ENCODE data around the gene HRH2.

The HRH2 gene

DNA sequence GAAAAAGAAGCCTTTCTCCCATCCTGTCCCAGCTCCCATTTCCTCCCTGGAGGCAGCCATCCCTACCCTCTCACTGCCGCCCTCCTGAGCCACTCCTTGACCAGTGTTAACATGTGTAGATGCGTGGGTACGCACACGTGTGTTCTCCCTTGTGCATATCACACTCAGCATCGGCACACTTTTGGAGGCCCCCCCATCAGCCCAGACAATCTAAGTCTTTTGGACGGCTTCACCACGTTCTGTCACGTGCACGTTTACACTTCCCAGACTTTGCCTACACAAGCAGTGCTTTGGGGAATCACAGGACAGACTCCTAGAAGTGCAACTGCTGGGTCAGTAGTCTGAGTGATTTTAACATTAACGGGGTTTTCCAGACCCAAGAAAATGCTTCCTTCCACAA lies 18.0 kb downstream of the HRH2 start:
- no peak for DNase-seq
- TF ChIP-seq GATA1 (IDR thresholded peaks at IDR 0.05; ENCODE audit: low read depth, low read length): no peak
- no peak for TF ChIP-seq POLR2A (IDR thresholded peaks at IDR 0.05; ENCODE audit: low read length)

DNA sequence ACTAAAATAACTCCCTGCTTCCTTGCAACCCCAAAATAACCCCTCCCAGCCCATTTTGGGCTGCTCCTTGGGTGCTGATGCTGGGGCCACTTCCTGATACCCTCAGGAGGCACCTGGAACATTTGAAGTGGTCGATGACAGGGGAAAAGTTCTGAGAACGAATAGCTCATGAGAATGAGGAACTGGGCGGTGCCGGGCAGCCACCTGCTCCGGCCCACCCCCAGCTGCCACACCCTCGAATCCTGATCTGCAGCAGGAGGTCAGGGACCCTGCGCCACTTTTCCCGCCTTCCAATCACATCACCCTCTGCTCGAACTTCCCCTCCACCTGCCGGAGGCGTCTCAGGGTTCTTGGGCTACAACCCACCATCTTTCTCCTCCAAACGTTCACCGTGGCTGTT lies 19.7 kb downstream of the HRH2 start:
- TF ChIP-seq POLR2A (IDR thresholded peaks at IDR 0.05; ENCODE audit: low read length) (no peak), GATA1 (IDR thresholded peaks at IDR 0.05; ENCODE audit: low read depth, low read length) (no peak)
- DNase-seq: no peak

DNA sequence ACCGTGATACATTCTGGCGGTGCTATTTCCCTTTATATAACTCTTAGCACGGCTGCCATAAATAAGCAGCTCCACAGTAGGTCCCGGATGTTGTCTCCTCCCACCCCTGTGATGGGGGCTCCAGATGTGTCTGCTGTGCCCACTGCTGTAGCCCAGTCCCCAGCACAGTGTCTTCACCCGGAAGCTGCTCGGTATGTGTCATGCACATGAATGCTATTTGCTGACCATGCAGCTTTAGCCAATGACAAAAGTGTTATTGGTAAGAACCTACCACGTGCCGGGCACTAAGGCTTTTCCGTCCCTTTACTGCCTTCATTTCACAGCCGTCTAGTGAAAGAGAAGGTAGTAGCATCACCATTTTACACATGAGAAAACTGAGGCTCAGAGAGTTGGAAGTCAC lies 20.2 kb downstream of the HRH2 start:
- TF ChIP-seq POLR2A (IDR thresholded peaks at IDR 0.05; ENCODE audit: low read length) (no peak), GATA1 (IDR thresholded peaks at IDR 0.05; ENCODE audit: low read depth, low read length) (no peak)
- no peak for DNase-seq

DNA sequence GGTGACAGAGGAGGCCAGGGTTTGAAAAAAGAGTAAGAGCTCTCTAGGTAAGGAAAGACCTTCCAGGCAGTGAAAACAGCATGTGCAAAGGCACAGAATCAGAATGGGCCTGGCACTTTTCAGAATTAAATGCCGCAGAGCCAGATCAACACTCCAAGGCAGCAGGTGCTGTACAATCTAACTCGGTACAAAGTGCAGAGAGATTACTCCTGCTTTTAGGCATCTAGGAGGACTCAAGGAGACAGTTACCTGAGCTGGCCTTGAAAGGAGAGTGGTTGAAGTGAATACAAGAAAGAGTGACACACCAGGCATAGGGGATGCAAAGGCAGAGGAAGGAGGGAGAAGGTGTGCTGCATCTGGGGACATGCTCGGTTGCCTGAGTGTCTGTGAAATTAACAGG lies 21.5 kb downstream of the HRH2 start:
- no peak for DNase-seq
- TF ChIP-seq GATA1 (IDR thresholded peaks at IDR 0.05; ENCODE audit: low read depth, low read length): no peak
- TF ChIP-seq POLR2A (IDR thresholded peaks at IDR 0.05; ENCODE audit: low read length): no peak

DNA sequence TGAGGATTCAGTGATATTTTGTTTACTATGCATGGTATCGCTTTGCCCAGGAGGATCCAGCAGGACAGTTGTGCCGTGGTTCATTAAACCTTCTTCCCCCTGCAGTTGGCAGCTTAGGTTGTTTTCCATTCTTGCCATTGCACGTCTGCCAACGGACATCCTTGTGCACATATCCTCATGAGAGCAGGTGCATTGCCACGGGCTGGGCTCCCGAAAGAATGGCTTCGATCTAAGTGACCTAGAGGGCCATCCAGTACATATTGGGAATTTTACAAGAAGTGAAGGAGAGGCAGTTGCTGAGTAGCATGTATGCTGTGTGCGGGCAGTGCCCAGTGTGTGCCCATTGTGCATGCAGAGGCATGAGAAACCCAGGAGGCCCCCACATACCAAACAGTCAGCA lies 22.1 kb downstream of the HRH2 start:
- no peak for DNase-seq
- TF ChIP-seq GATA1 (IDR thresholded peaks at IDR 0.05; ENCODE audit: low read depth, low read length): no peak
- no peak for TF ChIP-seq POLR2A (IDR thresholded peaks at IDR 0.05; ENCODE audit: low read length)

DNA sequence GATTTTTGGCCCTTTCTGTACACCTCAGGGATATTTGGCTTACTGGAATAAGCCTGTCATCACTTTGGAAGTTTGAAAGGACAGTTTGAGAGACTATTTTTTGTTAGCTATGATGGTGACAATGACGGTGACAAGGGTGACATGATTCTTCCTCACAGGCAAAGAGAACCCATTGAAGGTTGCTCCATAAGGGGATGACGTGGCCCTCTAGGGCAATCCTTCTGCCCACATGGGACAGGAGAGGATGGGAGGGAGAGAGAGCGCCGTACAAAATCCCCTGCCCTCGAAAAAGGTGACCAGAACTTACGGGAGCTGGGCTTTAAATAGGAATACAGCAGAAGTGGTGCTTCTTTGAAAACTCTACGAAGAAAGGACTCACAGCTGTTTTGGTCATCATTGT lies 22.6 kb downstream of the HRH2 start:
- TF ChIP-seq POLR2A (IDR thresholded peaks at IDR 0.05; ENCODE audit: low read length): no peak
- TF ChIP-seq GATA1 (IDR thresholded peaks at IDR 0.05; ENCODE audit: low read depth, low read length): no peak

DNA sequence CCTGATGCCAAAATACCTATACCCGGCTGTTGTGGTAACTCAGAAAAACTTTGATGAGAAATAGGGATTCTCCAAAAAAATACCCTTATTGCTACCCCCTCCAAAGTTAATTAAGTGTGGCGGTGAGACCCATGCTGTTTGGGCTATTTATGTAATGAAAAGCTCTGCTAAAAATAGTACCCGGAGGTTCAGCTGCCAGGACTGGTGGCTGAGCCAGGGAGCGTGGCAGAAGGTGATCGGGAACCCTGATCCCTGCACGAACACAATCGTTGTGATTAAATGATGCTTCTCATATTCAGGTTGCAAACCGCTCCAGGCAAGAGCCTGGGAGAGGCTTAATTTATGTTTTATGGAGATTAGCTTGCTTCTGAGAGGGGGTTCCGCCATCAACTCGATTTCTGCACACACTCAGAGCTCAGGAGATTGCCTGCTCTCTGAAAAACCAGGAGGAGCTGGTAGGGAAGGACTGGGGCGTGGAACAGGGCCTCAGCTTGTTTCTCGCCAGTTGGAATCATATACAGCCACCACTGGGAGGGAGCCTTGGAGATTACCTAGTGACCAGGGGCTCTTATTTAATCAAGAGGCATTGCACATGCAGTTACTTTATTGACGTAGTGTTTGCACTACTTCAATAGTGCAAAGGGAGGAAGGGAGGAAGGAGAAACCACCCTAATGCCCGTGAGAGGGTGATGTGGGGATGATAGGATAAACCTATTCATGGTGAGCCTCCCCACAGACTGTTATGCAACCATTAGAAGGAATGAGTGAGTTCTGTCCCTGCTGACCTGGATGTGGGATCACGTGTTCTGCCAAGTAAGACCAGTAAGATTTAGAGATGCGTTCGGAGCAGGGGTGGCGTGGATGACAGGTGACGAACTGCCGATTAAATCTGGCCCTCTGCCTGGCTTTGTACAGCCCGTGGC lies 23.4 kb downstream of the HRH2 start:
- no peak for TF ChIP-seq GATA1 (IDR thresholded peaks at IDR 0.05; ENCODE audit: low read depth, low read length)
- TF ChIP-seq POLR2A (IDR thresholded peaks at IDR 0.05; ENCODE audit: low read length): no peak

More for the DNA sequence above, 22.6 kb downstream of the HRH2 start:
- no peak for DNase-seq

DNA sequence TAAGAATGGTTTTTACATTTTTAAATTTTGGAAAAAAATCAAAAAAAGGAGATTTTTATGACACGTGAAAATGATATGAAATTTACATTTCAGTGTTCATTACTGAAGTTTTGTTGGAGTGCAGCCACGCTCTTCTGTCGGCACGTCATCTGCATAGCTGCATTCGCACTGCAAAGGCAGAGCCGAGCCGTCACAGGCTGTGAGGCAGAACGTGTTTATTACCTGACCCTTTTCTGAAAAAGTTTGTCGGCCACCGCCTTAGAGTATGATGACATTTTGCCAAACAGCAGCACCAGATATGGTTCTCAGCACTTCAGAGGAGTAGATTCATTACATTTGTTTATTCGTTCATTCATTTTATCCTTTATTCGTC lies 24.1 kb downstream of the HRH2 start:
- no peak for TF ChIP-seq POLR2A (IDR thresholded peaks at IDR 0.05; ENCODE audit: low read length)
- no peak for TF ChIP-seq GATA1 (IDR thresholded peaks at IDR 0.05; ENCODE audit: low read depth, low read length)

More for the DNA sequence above, 23.4 kb downstream of the HRH2 start:
- DNase-seq: no peak

DNA sequence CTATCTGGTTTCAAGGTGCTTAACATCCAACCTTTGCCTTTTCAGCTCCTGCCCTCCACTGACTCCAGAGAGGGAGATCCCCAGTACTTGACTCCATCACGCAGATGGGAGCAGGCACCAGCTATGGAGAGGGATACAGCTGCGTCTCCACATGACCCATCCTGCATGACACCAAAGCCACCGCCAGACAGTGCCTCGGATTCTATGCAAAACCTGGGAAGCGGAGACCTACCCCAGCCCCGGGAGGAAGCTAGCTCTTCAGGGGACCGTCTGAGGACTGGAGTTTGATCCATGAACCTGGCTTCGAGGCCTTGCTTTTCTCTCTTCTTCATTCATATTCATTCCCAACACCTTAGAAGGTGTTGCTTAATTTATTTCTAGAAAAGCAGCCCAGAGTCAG lies 24.8 kb downstream of the HRH2 start:
- DNase-seq: no peak
- TF ChIP-seq GATA1 (IDR thresholded peaks at IDR 0.05; ENCODE audit: low read depth, low read length) (no peak), POLR2A (IDR thresholded peaks at IDR 0.05; ENCODE audit: low read length) (no peak)

More for the DNA sequence above, 24.1 kb downstream of the HRH2 start:
- no peak for DNase-seq

DNA sequence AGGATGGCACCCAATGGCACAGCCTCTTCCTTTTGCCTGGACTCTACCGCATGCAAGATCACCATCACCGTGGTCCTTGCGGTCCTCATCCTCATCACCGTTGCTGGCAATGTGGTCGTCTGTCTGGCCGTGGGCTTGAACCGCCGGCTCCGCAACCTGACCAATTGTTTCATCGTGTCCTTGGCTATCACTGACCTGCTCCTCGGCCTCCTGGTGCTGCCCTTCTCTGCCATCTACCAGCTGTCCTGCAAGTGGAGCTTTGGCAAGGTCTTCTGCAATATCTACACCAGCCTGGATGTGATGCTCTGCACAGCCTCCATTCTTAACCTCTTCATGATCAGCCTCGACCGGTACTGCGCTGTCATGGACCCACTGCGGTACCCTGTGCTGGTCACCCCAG lies 25.4 kb downstream of the HRH2 start:
- no peak for TF ChIP-seq GATA1 (IDR thresholded peaks at IDR 0.05; ENCODE audit: low read depth, low read length)
- TF ChIP-seq POLR2A (IDR thresholded peaks at IDR 0.05; ENCODE audit: low read length): no peak
- DNase-seq: no peak

DNA sequence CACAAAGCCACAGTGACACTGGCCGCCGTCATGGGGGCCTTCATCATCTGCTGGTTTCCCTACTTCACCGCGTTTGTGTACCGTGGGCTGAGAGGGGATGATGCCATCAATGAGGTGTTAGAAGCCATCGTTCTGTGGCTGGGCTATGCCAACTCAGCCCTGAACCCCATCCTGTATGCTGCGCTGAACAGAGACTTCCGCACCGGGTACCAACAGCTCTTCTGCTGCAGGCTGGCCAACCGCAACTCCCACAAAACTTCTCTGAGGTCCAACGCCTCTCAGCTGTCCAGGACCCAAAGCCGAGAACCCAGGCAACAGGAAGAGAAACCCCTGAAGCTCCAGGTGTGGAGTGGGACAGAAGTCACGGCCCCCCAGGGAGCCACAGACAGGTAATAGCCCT lies 26.1 kb downstream of the HRH2 start:
- no peak for DNase-seq

DNA sequence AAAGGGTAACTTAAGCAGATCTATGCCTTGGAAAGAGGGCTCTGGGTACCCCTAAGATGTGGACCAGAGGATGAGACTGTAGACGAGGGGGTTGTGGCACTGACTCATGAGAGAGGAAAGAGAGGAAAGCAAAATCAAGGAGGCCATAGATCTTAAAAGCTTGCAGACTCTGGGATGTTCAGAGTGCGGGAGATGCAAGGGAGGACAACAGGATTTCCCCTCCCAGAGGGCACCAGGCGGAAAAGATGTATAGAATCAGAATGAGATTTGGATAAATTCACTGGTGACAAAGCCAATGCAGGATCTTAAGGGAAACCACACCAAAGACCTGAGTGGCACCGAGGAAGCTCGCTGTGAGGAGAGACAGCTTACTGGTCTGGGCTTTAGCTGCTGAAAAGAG lies 27.1 kb downstream of the HRH2 start:
- TF ChIP-seq GATA1 (IDR thresholded peaks at IDR 0.05; ENCODE audit: low read depth, low read length) (no peak), POLR2A (IDR thresholded peaks at IDR 0.05; ENCODE audit: low read length) (no peak)

More for the DNA sequence above, 26.1 kb downstream of the HRH2 start:
- TF ChIP-seq POLR2A (IDR thresholded peaks at IDR 0.05; ENCODE audit: low read length) (no peak), GATA1 (IDR thresholded peaks at IDR 0.05; ENCODE audit: low read depth, low read length) (no peak)

DNA sequence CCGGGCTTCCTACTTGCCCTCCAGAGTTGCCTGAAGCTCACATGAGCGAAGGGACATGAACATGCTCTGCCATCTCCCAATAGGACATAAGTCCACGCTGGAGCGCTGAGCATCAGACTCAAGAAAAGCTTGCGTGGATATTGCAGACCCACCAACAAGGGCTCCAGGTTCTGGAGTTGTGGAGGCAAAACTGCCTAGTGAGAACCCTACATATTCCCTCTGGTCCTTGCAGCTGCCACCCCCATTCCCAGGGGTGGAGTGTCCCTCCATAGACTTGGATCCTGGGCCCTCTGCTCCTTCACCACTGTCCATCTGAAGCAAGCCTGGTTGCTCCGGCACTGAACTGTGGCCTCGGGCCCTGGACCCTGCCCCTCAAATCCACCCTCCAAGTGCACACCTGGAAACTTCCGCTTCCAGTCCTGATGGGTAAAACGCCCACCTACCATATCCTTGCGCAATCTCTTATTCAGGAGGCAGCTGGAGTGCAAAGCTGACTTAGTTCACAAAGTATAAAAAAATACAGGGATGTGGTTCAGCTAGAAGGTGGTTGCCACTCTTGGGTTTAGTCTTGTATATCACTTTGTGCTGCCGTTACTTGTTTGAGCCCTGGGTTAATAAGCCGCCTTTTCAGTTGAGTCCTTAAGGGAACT lies 28.0 kb downstream of the HRH2 start:
- TF ChIP-seq GATA1 (IDR thresholded peaks at IDR 0.05; ENCODE audit: low read depth, low read length): no peak
- TF ChIP-seq POLR2A (IDR thresholded peaks at IDR 0.05; ENCODE audit: low read length): no peak
- DNase-seq: no peak

More for the DNA sequence above, 27.1 kb downstream of the HRH2 start:
- no peak for DNase-seq

DNA sequence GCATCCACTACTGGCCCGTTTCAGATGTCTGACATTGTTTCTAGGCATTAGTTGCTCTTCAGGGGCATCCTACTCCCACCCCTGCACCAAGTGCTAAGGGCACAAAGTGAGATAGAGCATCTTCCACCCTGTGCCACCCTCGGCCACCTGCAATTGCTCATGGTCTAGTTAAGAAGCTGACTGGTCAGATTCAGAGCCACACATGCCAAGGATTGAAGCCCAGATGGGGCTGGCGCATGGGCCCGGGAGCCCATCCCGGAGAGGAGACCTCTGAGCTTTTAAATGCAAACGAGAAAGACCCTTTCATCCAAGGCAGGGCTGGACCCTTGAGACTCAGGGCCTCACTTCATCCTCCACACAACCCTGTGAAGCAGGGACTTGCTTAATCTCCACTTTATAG lies 28.5 kb downstream of the HRH2 start:
- no peak for TF ChIP-seq POLR2A (IDR thresholded peaks at IDR 0.05; ENCODE audit: low read length)
- no peak for TF ChIP-seq GATA1 (IDR thresholded peaks at IDR 0.05; ENCODE audit: low read depth, low read length)

DNA sequence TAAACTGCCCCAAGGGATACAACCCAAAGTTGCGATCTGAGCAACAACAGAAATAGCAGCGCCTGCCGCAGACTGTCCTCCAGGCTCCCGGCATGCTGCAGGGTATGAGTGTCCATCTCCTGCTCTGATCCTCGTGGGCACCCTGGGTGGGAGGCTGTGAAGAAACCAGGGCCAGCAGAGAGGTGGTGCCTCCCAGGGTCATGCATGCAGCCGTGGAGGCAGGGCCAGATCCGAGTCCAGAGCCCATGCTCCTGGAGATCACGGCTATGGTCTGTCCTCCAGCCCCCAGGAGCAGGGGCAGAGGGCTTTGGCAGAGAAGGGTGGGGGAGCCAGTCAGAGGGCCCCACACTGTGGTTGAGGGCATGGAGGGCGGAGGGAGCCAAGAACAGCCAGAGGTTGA lies 29.0 kb downstream of the HRH2 start:
- TF ChIP-seq GATA1 (IDR thresholded peaks at IDR 0.05; ENCODE audit: low read depth, low read length) (no peak), POLR2A (IDR thresholded peaks at IDR 0.05; ENCODE audit: low read length) (no peak)
- no peak for DNase-seq

More for the DNA sequence above, 28.5 kb downstream of the HRH2 start:
- no peak for DNase-seq
